Bronchus fibroblast of lung (primary cell): ENCODE results near the gene IFNK. TPM values are rescaled to one million over a fixed set of nuclear protein-coding genes. Genes with fewer than 3 reads are reported as not detected.

Source experiments
- total RNA-seq: library from RNA; depleted of rRNA; stranded (reverse); fragments of >200 nt; gene quantifications from 2 replicates; pipeline ENCODE4 v1.2.3, GENCODE V29; 2015

Gene IFNK, protein sequence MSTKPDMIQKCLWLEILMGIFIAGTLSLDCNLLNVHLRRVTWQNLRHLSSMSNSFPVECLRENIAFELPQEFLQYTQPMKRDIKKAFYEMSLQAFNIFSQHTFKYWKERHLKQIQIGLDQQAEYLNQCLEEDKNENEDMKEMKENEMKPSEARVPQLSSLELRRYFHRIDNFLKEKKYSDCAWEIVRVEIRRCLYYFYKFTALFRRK
- total RNA-seq: not detected in 2 replicates

DNA sequence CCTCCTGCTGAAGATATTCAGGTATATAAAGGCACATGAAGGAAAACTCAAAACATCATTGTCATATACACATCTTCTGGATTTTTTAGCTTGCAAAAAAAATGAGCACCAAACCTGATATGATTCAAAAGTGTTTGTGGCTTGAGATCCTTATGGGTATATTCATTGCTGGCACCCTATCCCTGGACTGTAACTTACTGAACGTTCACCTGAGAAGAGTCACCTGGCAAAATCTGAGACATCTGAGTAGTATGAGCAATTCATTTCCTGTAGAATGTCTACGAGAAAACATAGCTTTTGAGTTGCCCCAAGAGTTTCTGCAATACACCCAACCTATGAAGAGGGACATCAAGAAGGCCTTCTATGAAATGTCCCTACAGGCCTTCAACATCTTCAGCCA is at the start of gene IFNK:
Gene IFNK (plus strand): TSS at position 55 of the 400 bp plus-strand sequence. CDS start 47 bp downstream, at position 102.

DNA sequence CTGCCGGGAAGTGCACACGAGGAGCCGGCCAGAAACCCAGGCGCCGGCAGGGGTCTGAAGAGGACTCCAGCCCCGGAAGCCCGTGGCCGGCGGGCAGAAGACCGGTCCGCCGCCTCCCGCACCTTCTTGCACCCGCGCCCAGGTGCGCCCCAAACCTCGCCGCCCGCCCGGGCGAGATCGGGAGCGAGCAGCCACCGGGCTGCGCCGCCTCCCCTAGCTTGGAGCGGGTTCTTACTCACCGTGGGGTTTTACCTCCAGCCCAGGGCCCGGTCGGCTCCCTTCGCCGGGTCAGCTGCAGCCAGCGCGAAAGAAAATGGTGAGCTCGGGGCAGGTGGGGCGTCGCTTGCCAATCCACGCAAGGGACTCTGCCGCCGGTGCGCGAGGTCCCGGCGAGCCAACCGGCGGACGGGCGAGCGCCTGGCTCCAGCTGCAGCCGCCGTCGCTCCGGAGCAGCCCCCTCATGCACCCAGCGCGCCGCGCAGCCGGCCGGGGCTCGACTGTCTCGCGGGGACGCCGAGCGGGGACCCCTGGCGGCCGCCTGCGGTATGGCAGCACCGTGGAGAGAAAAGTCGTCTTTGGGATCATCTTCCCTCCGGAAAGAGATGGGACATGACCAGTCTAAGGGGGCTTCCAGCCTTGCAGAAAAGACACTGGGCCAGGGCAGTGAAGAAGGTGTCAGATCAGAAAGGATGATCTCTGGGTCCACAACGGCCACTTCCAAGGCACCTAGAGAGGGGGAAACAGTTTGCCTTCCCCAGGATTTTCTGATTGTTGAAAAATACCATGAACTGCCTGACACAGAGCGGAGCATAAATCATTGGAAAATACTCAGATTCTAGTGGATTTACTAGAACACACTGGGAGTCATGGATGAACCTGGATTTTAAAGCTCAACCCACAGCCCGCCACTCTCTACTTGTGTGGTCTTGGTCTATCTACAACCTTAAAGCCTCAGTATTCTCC is 5.5 kb downstream of the IFNK start, which contains the start of gene MOB3B:
Gene MOB3B (minus strand): TSS at position 499 of the 963 bp plus-strand sequence. CDS start 74,264 bp downstream, outside the sequence.

DNA sequence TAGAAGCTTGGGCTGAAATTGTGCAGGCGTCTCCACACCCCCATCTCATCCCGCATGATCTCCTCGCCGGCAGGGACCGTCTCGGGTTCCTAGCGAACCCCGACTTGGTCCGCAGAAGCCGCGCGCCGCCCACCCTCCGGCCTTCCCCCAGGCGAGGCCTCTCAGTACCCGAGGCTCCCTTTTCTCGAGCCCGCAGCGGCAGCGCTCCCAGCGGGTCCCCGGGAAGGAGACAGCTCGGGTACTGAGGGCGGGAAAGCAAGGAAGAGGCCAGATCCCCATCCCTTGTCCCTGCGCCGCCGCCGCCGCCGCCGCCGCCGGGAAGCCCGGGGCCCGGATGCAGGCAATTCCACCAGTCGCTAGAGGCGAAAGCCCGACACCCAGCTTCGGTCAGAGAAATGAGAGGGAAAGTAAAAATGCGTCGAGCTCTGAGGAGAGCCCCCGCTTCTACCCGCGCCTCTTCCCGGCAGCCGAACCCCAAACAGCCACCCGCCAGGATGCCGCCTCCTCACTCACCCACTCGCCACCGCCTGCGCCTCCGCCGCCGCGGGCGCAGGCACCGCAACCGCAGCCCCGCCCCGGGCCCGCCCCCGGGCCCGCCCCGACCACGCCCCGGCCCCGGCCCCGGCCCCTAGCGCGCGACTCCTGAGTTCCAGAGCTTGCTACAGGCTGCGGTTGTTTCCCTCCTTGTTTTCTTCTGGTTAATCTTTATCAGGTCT is 49.0 kb downstream of the IFNK start, which contains the start of gene C9orf72:
Gene C9orf72 (minus strand): TSS at position 564 of the 716 bp plus-strand sequence. CDS start 6,361 bp downstream, outside the sequence.

Other genes with a start within 250 kb of the IFNK start
- not detected in 2 replicates for gene EQTN, start 227.1 kb upstream of the IFNK start, total RNA-seq
- gene MOB3B, start 5.5 kb downstream of the IFNK start, total RNA-seq: 0.17 and 0.30 TPM in 2 replicates
- 4.3 and 5.5 TPM in 2 replicates for gene C9orf72, start 49.2 kb downstream of the IFNK start, total RNA-seq